Measurements from ENCODE around the gene TBC1D22A.

- no peak for TF ChIP-seq CTCF (IDR thresholded peaks at IDR 0.05 in 4 of 5, conservative IDR thresholded peaks at IDR 0.05 in 1 of 5)
- TF ChIP-seq POLR2A (IDR thresholded peaks at IDR 0.05), result no peak
Measured at GRCh38 chr22:47002692-47003091, 240.2 kb downstream of the TBC1D22A start.

Measured in gastrocnemius medialis (tissue), 4 donors.